Bronchial epithelial cell (primary cell): ENCODE data around the gene ZNF48. TPM values are rescaled to one million over a fixed set of nuclear protein-coding genes. Genes with fewer than 3 reads are reported as not detected.

Experiments
- DNase-seq: peaks from one replicate; pipeline ENCODE4 v3.0.0-alpha.2; 2010; ENCODE audit warnings: low read depth
- FAIRE-seq: peaks from 2 replicates; lab custom pipeline; 2011; peaks lifted over from hg19 to GRCh38; lab: Jason Lieb, UNC
- H3K27me3 ChIP-seq: 2 replicates; pipeline ENCODE4 v1.5.1; 2011; ENCODE audit warnings: low read length; ENCODE audit not compliant: control insufficient read depth, insufficient read depth
- H3K36me3 ChIP-seq: 2 replicates; pipeline ENCODE4 v1.5.1; 2011; ENCODE audit warnings: low read length; ENCODE audit not compliant: control insufficient read depth, insufficient read depth
- H3K4me3 ChIP-seq: 2 replicates; pipeline ENCODE4 v1.5.1; 2011; ENCODE audit warnings: mild to moderate bottlenecking, low read depth, low read length, control low read depth
- total RNA-seq: library from RNA; depleted of rRNA; stranded (reverse); fragments of >200 nt; gene quantifications from 2 replicates; pipeline ENCODE4 v1.2.1, GENCODE V29; 2014
- TF ChIP-seq, protein P1 (sequence below): IDR thresholded peaks from 2 replicates; pipeline ENCODE4 v1.5.1; 2011; ENCODE audit warnings: mild to moderate bottlenecking, moderate library complexity, low read length, control low read depth, inconsistent platforms; ENCODE audit not compliant: insufficient read depth, severe bottlenecking

The ZNF48 gene
- total RNA-seq, 1 donor from 2014 or later: 12.9 TPM

DNA sequence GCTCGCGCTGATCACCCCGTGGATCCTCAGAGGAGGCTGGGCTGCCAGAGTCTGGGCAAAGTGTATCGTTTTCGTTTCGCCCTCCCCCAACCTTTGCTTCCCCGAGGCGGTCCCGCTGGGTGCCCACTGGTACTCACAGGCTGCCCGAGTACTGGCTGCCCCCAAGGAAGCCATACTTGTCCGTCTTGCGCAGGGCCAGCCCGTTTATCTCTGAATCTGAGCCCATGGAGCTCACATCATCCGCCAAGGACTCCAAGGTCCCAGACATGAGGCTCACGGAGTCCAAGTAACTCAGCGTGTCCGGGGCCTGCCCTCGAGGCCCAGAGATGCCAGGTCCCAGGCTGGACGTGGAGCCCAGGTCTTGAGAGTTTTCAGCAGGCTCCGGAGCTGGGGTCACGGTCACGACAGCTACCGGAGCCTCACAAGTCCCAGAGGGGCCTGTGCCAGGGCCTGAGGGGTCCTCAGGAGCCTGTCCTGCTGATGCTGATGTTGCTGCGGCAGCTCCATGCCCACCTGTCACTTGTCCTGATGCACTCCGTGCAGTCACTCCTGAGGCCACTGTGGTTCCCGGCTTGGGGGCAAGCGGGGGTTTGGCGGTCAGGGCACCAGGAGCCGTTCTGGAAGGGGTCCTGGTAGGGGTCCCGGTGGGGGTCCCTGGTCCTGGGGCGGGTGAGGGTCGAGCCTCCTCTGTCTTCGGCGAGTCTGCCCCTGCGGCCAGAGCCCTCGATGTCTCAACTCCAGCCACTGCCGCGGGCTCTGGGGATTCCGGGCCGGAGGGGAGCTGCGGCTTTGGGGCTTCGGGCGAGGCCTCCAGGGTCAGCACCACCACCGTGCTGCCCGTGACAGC, 25.9 kb upstream of the ZNF48 start:
- Histone ChIP-seq H3K4me3 (peak overlapping the region; percentile 66), H3K36me3 (peaks cover 11% of the 10 kb centered on the region), H3K27me3 (no peaks in the 10 kb centered on the region)
- DNase-seq: no peak
- no peak for FAIRE-seq
- TF ChIP-seq, protein P1, sequence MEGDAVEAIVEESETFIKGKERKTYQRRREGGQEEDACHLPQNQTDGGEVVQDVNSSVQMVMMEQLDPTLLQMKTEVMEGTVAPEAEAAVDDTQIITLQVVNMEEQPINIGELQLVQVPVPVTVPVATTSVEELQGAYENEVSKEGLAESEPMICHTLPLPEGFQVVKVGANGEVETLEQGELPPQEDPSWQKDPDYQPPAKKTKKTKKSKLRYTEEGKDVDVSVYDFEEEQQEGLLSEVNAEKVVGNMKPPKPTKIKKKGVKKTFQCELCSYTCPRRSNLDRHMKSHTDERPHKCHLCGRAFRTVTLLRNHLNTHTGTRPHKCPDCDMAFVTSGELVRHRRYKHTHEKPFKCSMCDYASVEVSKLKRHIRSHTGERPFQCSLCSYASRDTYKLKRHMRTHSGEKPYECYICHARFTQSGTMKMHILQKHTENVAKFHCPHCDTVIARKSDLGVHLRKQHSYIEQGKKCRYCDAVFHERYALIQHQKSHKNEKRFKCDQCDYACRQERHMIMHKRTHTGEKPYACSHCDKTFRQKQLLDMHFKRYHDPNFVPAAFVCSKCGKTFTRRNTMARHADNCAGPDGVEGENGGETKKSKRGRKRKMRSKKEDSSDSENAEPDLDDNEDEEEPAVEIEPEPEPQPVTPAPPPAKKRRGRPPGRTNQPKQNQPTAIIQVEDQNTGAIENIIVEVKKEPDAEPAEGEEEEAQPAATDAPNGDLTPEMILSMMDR: no peak

DNA sequence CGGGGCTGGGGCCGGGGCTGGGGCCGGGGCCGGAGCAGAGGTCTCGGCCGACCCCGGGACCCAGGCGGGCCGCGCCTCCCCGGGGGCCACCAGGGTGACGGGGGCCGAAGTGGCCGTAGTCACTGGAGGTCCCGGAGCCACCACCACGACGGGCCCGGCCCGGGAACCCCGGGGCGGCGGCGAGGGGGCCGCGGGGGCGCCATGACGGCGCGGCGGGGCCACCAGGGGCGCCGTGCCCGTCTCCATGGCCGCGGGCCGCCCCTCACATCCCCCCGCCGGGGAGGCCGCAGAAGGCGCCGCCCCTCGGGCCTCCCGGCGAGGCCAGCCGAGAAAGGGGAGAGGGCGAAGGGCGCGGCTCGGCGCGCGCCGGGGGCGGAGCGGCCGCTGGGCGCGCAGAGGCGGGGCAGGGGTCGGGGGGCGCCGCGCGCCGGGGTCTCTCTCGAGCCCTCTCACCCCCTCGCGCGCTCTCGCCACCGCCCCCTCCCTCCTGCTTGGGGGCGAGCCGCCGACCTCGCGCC, 25.2 kb upstream of the ZNF48 start:
- Histone ChIP-seq H3K4me3 (peak overlapping the region; percentile 66), H3K36me3 (peaks cover 6% of the 10 kb centered on the region), H3K27me3 (no peaks in the 10 kb centered on the region)
- DNase-seq (no peak), FAIRE-seq (no peak)
- TF ChIP-seq, protein P1: no peak

DNA sequence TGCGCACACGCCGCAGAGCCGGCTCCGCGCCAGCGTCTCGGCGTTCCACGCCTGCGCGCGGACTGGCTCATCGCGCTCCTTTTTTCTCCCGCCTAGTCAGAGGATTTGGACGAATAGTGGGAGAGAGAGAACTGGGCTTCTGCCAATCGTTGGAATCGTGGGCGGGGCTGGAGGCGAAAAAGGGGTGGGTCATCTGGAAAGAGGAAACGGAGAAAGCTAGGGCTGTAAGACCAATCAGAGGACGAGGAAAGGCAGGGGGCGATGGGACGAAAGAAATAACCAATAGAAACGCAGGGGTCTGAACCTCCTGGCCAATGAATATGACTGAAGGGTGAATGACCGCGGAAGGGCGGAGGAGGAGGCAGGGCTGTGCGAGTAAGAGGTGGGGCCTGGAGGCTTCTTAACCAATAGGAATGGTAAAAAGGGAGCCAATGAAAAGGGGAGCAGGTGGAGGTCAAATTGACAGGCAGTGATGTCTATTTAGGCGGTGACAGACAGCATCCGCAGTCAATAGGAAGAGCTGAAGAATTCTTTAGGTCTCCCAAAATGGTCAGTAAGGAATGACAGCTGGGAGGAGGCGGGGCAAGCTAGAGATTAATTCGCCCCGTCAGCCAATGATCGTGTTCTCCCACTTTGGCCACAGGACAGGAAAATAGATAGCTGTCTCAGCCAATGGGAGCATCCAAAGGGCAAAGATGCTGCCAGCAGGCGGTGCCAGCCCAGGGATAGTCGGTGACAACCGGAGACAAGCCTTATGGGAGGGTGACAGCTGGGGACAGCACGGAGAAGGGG, 24.6 kb upstream of the ZNF48 start, which contains the start of gene TBC1D10B:
Gene TBC1D10B (minus strand): TSS at position 39 of the 792 bp plus-strand sequence. CDS start 311 bp downstream, outside the sequence.
- Histone ChIP-seq H3K27me3 (no peaks in the 10 kb centered on the region), H3K36me3 (no peaks in the 10 kb centered on the region), H3K4me3 (peak within 1 kb of the TSS; percentile 66)
- TF ChIP-seq, protein P1: peak; percentile 41
- peak; percentile 100 for DNase-seq
- FAIRE-seq: peak; percentile 91

DNA sequence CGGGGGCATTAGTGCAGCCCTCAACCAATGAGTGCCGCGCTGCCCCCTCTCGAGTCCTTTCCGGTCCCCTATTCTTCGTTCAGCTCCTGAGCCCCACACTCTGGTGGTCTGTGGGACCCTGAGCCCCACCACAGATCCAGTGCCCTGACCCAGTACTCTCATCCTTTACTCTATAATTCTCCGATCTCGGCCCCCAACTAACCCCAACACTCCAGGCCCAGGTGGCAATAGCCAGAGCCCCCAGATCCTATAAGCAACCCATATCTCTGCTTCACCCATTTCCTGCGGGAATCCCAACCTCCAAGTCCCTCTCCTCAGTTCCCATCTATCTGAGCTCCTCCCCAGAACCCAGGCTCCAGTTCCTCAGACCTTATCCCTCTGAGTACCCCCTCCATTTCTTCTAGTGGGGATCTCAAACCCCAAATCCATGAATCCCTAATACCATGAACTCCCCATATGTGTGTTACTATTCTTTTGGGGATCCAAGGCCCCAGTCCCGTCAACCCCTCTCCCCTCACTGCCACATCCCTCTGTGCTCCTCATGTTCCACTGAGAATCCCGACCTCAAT, 23.9 kb upstream of the ZNF48 start:
- Histone ChIP-seq H3K36me3 (no peaks in the 10 kb centered on the region), H3K4me3 (peak overlapping the region; percentile 34), H3K27me3 (no peaks in the 10 kb centered on the region)
- DNase-seq (no peak), FAIRE-seq (no peak)
- TF ChIP-seq, protein P1: no peak

DNA sequence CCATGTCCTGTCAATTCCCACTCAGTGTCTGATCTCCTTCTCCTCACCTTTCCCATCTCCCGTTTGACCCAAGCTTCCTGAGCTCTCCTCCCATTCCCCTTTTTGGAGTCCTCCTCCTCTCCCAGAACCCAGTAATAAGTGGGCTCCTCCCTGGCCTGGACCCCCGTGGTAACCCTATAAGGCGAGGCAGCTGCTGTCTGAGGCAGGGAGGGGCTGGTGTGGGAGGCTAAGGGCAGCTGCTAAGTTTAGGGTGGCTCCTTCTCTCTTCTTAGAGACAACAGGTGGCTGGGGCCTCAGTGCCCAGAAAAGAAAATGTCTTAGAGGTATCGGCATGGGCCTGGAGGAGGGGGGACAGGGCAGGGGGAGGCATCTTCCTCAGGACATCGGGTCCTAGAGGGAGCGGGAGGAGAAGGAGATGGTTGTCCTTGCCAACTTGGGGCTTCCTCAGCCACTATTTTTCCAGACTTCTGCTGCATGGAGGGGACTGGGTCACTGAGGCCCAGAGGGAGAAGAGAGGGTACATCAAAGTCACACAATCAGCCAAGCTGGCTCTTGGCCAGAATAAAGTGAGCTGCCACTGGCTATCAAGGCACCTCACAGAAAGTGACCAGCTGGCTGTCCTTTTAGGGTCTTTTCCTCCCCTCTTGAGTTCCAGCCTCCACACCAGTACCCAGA, 23.0 kb upstream of the ZNF48 start:
- TF ChIP-seq, protein P1: no peak
- Histone ChIP-seq H3K36me3 (no peaks in the 10 kb centered on the region), H3K4me3 (no peak overlapping the region), H3K27me3 (no peaks in the 10 kb centered on the region)
- DNase-seq (no peak), FAIRE-seq (no peak)
